ENCODE results near the gene UBE2QL1. TPM values are rescaled to one million over a fixed set of nuclear protein-coding genes. Genes with fewer than 3 reads are reported as not detected.

UBE2QL1 gene
- total RNA-seq, 1 donor from 2014 or later: 2.5 TPM

- H3K9me3 ChIP-seq: no peaks in the 10 kb centered on the region
- H3K4me1 ChIP-seq: no peaks in the 10 kb centered on the region
- H3K27me3 ChIP-seq: no peaks in the 10 kb centered on the region
- intact Hi-C loops (cut with DNase I): no loop called here
- no peaks in the 10 kb centered on the region for H3K36me3 ChIP-seq
- no peak for DNase-seq (ENCODE audit: extremely low spot score in 2 of 2)
- H3K4me3 ChIP-seq: no peak overlapping the region
- no peak for TF ChIP-seq CTCF (IDR thresholded peaks at IDR 0.05)
- TF ChIP-seq POLR2AphosphoS5 (IDR thresholded peaks at IDR 0.05; ENCODE audit: insufficient read depth in 1 of 2, low read depth in 1 of 2): no peak
- TF ChIP-seq POLR2A (IDR thresholded peaks at IDR 0.05): no peak
- no peak overlapping the region for H3K27ac ChIP-seq
These were observed 35.3 kb downstream of the UBE2QL1 start for GRCh38 chr5:6483880-6484382.

GRCh38 chr5:6484446-6484845, 35.8 kb downstream of the UBE2QL1 start:
- no peaks in the 10 kb centered on the region for H3K9me3 ChIP-seq

GRCh38 chr5:6484899-6485298, 36.2 kb downstream of the UBE2QL1 start:
- Histone ChIP-seq H3K4me3 (no peak overlapping the region), H3K4me1 (no peaks in the 10 kb centered on the region), H3K27ac (no peak overlapping the region), H3K9me3 (no peaks in the 10 kb centered on the region), H3K36me3 (no peaks in the 10 kb centered on the region), H3K27me3 (no peaks in the 10 kb centered on the region)
- DNase-seq (ENCODE audit: extremely low spot score in 2 of 2): no peak
- no peak for TF ChIP-seq POLR2AphosphoS5 (IDR thresholded peaks at IDR 0.05; ENCODE audit: insufficient read depth in 1 of 2, low read depth in 1 of 2)
- no peak for TF ChIP-seq CTCF (IDR thresholded peaks at IDR 0.05)
- TF ChIP-seq POLR2A (IDR thresholded peaks at IDR 0.05): no peak
- intact Hi-C loops (cut with DNase I): no loop called here

More at GRCh38 chr5:6484446-6484845, 35.8 kb downstream of the UBE2QL1 start:
- Histone ChIP-seq H3K4me1 (no peaks in the 10 kb centered on the region), H3K36me3 (no peaks in the 10 kb centered on the region), H3K27me3 (no peaks in the 10 kb centered on the region), H3K27ac (no peak overlapping the region), H3K4me3 (no peak overlapping the region)
- no peak for DNase-seq (ENCODE audit: extremely low spot score in 2 of 2)
- no peak for TF ChIP-seq CTCF (IDR thresholded peaks at IDR 0.05)
- TF ChIP-seq POLR2A (IDR thresholded peaks at IDR 0.05): no peak
- TF ChIP-seq POLR2AphosphoS5 (IDR thresholded peaks at IDR 0.05; ENCODE audit: insufficient read depth in 1 of 2, low read depth in 1 of 2): no peak
- intact Hi-C loops (cut with DNase I): no loop called here

- DNase-seq (ENCODE audit: extremely low spot score in 2 of 2): no peak
- Histone ChIP-seq H3K4me1 (no peaks in the 10 kb centered on the region), H3K9me3 (no peaks in the 10 kb centered on the region), H3K27me3 (no peaks in the 10 kb centered on the region), H3K36me3 (no peaks in the 10 kb centered on the region), H3K4me3 (no peak overlapping the region), H3K27ac (no peak overlapping the region)
- no peak for TF ChIP-seq POLR2AphosphoS5 (IDR thresholded peaks at IDR 0.05; ENCODE audit: insufficient read depth in 1 of 2, low read depth in 1 of 2)
- intact Hi-C loops (cut with DNase I): no loop called here
These were observed 36.8 kb downstream of the UBE2QL1 start for GRCh38 chr5:6485441-6485840.

- Histone ChIP-seq H3K4me1 (no peaks in the 10 kb centered on the region), H3K27ac (no peak overlapping the region), H3K9me3 (no peaks in the 10 kb centered on the region), H3K27me3 (no peaks in the 10 kb centered on the region), H3K36me3 (no peaks in the 10 kb centered on the region), H3K4me3 (no peak overlapping the region)
- intact Hi-C loops (cut with DNase I): no loop called here
- TF ChIP-seq POLR2AphosphoS5 (IDR thresholded peaks at IDR 0.05; ENCODE audit: insufficient read depth in 1 of 2, low read depth in 1 of 2): no peak
- TF ChIP-seq POLR2A (IDR thresholded peaks at IDR 0.05): no peak
- no peak for TF ChIP-seq CTCF (IDR thresholded peaks at IDR 0.05)
- no peak for DNase-seq (ENCODE audit: extremely low spot score in 2 of 2)
These were observed 37.4 kb downstream of the UBE2QL1 start for GRCh38 chr5:6486074-6486473.
